ENCODE measurements around the gene TRERF1.

GRCh38 chr6:42400886-42401612, 50.7 kb downstream of the TRERF1 start:
- TF ChIP-seq, protein P1, sequence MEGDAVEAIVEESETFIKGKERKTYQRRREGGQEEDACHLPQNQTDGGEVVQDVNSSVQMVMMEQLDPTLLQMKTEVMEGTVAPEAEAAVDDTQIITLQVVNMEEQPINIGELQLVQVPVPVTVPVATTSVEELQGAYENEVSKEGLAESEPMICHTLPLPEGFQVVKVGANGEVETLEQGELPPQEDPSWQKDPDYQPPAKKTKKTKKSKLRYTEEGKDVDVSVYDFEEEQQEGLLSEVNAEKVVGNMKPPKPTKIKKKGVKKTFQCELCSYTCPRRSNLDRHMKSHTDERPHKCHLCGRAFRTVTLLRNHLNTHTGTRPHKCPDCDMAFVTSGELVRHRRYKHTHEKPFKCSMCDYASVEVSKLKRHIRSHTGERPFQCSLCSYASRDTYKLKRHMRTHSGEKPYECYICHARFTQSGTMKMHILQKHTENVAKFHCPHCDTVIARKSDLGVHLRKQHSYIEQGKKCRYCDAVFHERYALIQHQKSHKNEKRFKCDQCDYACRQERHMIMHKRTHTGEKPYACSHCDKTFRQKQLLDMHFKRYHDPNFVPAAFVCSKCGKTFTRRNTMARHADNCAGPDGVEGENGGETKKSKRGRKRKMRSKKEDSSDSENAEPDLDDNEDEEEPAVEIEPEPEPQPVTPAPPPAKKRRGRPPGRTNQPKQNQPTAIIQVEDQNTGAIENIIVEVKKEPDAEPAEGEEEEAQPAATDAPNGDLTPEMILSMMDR (conservative IDR thresholded peaks at IDR 0.05): no peak
- no peak for TF ChIP-seq EZH2 (IDR thresholded peaks at IDR 0.05; ENCODE audit: low read depth)
